K562 (cell line): ENCODE results near the gene TRIM65. TPM values are rescaled to one million over a fixed set of nuclear protein-coding genes. Genes with fewer than 3 reads are reported as not detected.

Experiments
- ATF7 ChIP-seq: fragments of 450-650 bp; IDR thresholded peaks from 2 replicates; pipeline ENCODE4 v1.7.1; 2014; ENCODE audit warnings: mild to moderate bottlenecking, moderate library complexity
- CREB3 ChIP-seq: fragments of 450-650 bp; conservative IDR thresholded peaks from 2 replicates; pipeline ENCODE4 v1.6.1; 2016; ENCODE audit warnings: missing genetic modification characterization, low read depth, mild to moderate bottlenecking, missing compliant biosample characterization, moderate library complexity
- DLX4 ChIP-seq: fragments of 250-450 bp; sonication (Bioruptor Pico); IDR thresholded peaks from 2 replicates; pipeline ENCODE4 v1.6.1; 2021; ENCODE audit warnings: mild to moderate bottlenecking
- DMBX1 ChIP-seq: fragments of 250-450 bp; sonication (Bioruptor Pico); IDR thresholded peaks from 2 replicates; pipeline ENCODE4 v1.8.0; 2022; ENCODE audit warnings: inconsistent platforms, mild to moderate bottlenecking, moderate library complexity, borderline replicate concordance
- ETV5 ChIP-seq: sonication (generic); formaldehyde crosslinking; IDR thresholded peaks from 2 replicates; pipeline ENCODE4 v1.4.0; 2020; ENCODE audit warnings: low read depth, mild to moderate bottlenecking, missing genetic modification reagents
- HES1 ChIP-seq: fragments of 450-650 bp; IDR thresholded peaks from 2 replicates; pipeline ENCODE4 v1.6.1; 2016; ENCODE audit warnings: low read depth, mild to moderate bottlenecking, moderate library complexity
- JUNB ChIP-seq: fragments of 450-650 bp; formaldehyde crosslinking; conservative IDR thresholded peaks from 2 replicates; pipeline ENCODE4 v1.4.0; 2020; ENCODE audit warnings: mild to moderate bottlenecking
- KLF16 ChIP-seq: IDR thresholded peaks from 2 replicates; pipeline ENCODE4 v1.6.1; 2016; ENCODE audit warnings: antibody characterized with exemption
- LARP7 ChIP-seq: fragments of 450-650 bp; IDR thresholded peaks from 2 replicates; pipeline ENCODE4 v1.6.1; 2016
- MAFK ChIP-seq: IDR thresholded peaks from 2 replicates; pipeline ENCODE4 v1.6.1; 2011; ENCODE audit warnings: low read length, improper control_type of control experiment
- MCM3 ChIP-seq: fragments of 450-650 bp; IDR thresholded peaks from 2 replicates; pipeline ENCODE4 v1.6.1; 2016
- MIER1 ChIP-seq: fragments of 450-650 bp; IDR thresholded peaks from 2 replicates; pipeline ENCODE4 v1.6.1; 2016; ENCODE audit warnings: antibody characterized with exemption, mild to moderate bottlenecking, low read depth
- NBN ChIP-seq: fragments of 450-650 bp; IDR thresholded peaks from 2 replicates; pipeline ENCODE4 v1.6.1; 2016; ENCODE audit warnings: low read depth, mild to moderate bottlenecking
- OTX1 ChIP-seq: fragments of 450-650 bp; formaldehyde crosslinking; IDR thresholded peaks from 2 replicates; pipeline ENCODE4 v1.4.0; 2022; ENCODE audit warnings: mild to moderate bottlenecking
- PHF20 ChIP-seq: fragments of 450-650 bp; IDR thresholded peaks from 2 replicates; pipeline ENCODE4 v1.6.1; 2018; ENCODE audit not compliant: partially characterized antibody
- POLR2A ChIP-seq: fragments of 450-650 bp; conservative IDR thresholded peaks from 2 replicates; pipeline ENCODE4 v1.6.1; 2016
- POLR2B ChIP-seq: fragments of 450-650 bp; IDR thresholded peaks from 2 replicates; pipeline ENCODE4 v1.6.1; 2018; ENCODE audit warnings: low read depth; ENCODE audit not compliant: partially characterized antibody
- RAD51 ChIP-seq: fragments of 450-650 bp; IDR thresholded peaks from 2 replicates; pipeline ENCODE4 v1.7.1; 2016; ENCODE audit warnings: low read depth, mild to moderate bottlenecking, borderline replicate concordance
- TFAM ChIP-seq: fragments of 250-450 bp; sonication (Bioruptor Pico); conservative IDR thresholded peaks from 2 replicates; pipeline ENCODE4 v1.5.0; 2021; ENCODE audit warnings: mild to moderate bottlenecking, moderate library complexity
- TSC22D4 ChIP-seq: fragments of 450-650 bp; IDR thresholded peaks from 2 replicates; pipeline ENCODE4 v1.6.1; 2016; ENCODE audit warnings: missing genetic modification characterization, missing biosample characterization, control low read depth
- ZHX1 ChIP-seq: fragments of 150-350 bp; conservative IDR thresholded peaks from 2 replicates; pipeline ENCODE4 v1.6.1; 2014; ENCODE audit warnings: low read length
- ZNF134 ChIP-seq: fragments of 250-450 bp; sonication (Bioruptor Pico); conservative IDR thresholded peaks from 2 replicates; pipeline ENCODE4 v1.4.0; 2020
- ZNF217 ChIP-seq: sonication (generic); formaldehyde crosslinking; IDR thresholded peaks from 2 replicates; pipeline ENCODE4 v1.8.0; 2022; ENCODE audit warnings: mild to moderate bottlenecking, missing genetic modification reagents
- ZNF583 ChIP-seq: fragments of 250-450 bp; sonication (Bioruptor Pico); IDR thresholded peaks from 2 replicates; pipeline ENCODE4 v1.4.0; 2020
- polyA plus RNA-seq, 8 experiments: library from polyadenylated mRNA; depleted of rRNA in 4 of 8; stranded (reverse) in 5 of 8; unstranded in 3 of 8; fragments of >200 nt; fragmentation: Nextera tagmentation in 2 of 8; fragmentation: Illumina TruSeq in 1 of 8; extraction: Ambion mirVana in 2 of 8; extraction: Trizol in 1 of 8; gene quantifications; 2 replicates each; pipeline versions ENCODE4 v1.2.1 to v1.2.3, GENCODE V29; 2011 to 2014; ENCODE audit warnings: inconsistent platforms in 1 of 8, missing spikeins in 1 of 8
- total RNA-seq, 7 experiments: library from RNA; depleted of rRNA in 6 of 7; stranded (reverse); fragments of >200 nt in 6 of 7; fragmentation: Illumina TruSeq in 2 of 7; extraction: Trizol in 2 of 7; gene quantifications; 2 replicates each; pipeline versions ENCODE4 v1.2.1 to v1.2.3, GENCODE V29; 2011 to 2021; ENCODE audit warnings: low replicate concordance in 1 of 7
- TF ChIP-seq, protein P1 (sequence below), 3 experiments: IDR thresholded peaks in 2 of 3; conservative IDR thresholded peaks in 1 of 3; 2 replicates each; pipeline ENCODE4 v1.5.1; 2011 to 2012; ENCODE audit warnings: low read length in 3 of 3, mild to moderate bottlenecking in 3 of 3, control low read depth in 2 of 3, improper control_type of control experiment in 1 of 3, inconsistent platforms in 1 of 3, low read depth in 1 of 3, mixed read lengths in 1 of 3, moderate library complexity in 1 of 3; ENCODE audit not compliant: insufficient read depth in 2 of 3

TRIM65 gene
- total and polyA plus RNA-seq, 9 of the 15 experiments (the other 6 are each of a cell fraction or from before 2014, with no cell fraction given), result 2.8 to 45.7 (median 22.9) TPM

DNA sequence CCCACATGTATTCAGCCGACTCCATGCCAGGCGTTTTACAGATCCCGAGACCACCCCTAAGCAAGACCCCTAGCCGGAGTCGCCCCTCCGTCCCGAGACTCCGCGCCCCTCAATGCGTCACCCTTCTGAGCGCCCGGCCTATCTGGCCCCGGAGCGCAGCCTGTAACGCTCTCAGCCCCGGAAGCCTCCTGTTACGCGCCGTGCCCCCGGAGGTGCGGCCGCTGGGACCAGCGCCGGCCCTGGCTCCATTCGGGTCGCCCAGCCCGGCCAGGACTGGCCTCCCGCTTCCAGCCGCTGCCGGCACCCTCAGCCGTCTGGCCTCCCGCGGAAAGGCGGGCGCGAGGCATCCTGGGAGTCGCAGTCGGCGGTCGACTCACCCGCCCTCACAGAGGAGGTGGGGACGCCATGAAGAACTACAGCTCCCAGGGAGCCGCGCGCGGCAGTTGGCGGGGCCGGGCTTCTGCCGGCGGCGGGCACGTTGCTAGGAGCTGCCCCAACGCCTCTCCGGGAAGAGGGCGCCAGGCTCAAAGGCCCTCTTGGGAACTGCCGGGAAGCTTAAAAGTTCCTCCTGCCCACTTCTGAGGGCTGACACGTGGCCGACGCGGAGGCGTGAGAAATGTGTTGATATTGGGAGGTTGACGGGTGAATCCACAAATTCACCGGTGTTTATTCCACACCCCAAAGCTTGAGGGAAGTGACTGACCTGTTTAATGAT lies 44.1 kb upstream of the TRIM65 start, which contains the start of gene FBF1 (continued):
- TF ChIP-seq DMBX1 (CRISPR knock-in tag) (peak; percentile 34; the same call in 1 of the 2 replicates), TFAM (CRISPR knock-in tag) (no peak), TSC22D4 (tag) (no peak), ZNF217 (CRISPR knock-in tag) (no peak), KLF16 (no peak; the same call in 1 of the 2 replicates), ETV5 (CRISPR knock-in tag) (peak; percentile 88), MCM3 (no peak), DLX4 (CRISPR knock-in tag) (no peak), MIER1 (no peak), CREB3 (tag) (no peak), NBN (no peak), ATF7 (peak; percentile 70), ZNF583 (CRISPR knock-in tag) (no peak), ZNF134 (no peak), ZHX1 (no peak), LARP7 (no peak), JUNB (CRISPR knock-in tag) (0 out of 2 replicates have a peak, but pooled peaks have one; percentile 26), RAD51 (no peak), HES1 (no peak), POLR2B (peak; percentile 93), PHF20 (peak; percentile 90), MAFK (no peak), POLR2A (peak; percentile 97), OTX1 (CRISPR knock-in tag) (no peak)
- TF ChIP-seq, protein P1, sequence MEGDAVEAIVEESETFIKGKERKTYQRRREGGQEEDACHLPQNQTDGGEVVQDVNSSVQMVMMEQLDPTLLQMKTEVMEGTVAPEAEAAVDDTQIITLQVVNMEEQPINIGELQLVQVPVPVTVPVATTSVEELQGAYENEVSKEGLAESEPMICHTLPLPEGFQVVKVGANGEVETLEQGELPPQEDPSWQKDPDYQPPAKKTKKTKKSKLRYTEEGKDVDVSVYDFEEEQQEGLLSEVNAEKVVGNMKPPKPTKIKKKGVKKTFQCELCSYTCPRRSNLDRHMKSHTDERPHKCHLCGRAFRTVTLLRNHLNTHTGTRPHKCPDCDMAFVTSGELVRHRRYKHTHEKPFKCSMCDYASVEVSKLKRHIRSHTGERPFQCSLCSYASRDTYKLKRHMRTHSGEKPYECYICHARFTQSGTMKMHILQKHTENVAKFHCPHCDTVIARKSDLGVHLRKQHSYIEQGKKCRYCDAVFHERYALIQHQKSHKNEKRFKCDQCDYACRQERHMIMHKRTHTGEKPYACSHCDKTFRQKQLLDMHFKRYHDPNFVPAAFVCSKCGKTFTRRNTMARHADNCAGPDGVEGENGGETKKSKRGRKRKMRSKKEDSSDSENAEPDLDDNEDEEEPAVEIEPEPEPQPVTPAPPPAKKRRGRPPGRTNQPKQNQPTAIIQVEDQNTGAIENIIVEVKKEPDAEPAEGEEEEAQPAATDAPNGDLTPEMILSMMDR (IDR thresholded peaks at IDR 0.05 in 2 of 3, conservative IDR thresholded peaks at IDR 0.05 in 1 of 3; ENCODE audit: insufficient read depth in 2 of 3, low read depth in 1 of 3, low read length in 3 of 3), result no peak; a peak in 1 of 6 replicates
